Adrenal gland (tissue), 12 donors: ENCODE measurements around the gene ATG16L2. TPM values are rescaled to one million over a fixed set of nuclear protein-coding genes. Genes with fewer than 3 reads are reported as not detected.

Experiments
- DNase-seq, 7 donors: peaks; one replicate each; pipeline ENCODE4 v3.0.0-alpha.2; 2019 to 2020
- H3K27ac ChIP-seq, 5 donors: fragments of 200-600 bp; sonication (generic) in 4 of 5; 1 replicate in 3 of 5; 2 replicates in 2 of 5; pipeline versions ENCODE4 v1.5.1 to v1.8.0; 2016 to 2020; ENCODE audit warnings: mild to moderate bottlenecking in 1 of 5
- H3K27me3 ChIP-seq: fragments of 200-600 bp; 2 replicates; pipeline ENCODE4 v1.8.0; 2021
- H3K36me3 ChIP-seq, 2 donors: fragments of 200-600 bp; replicated peaks in 1 of 2; 1 replicate in 1 of 2; 2 replicates in 1 of 2; pipeline versions ENCODE4 v1.5.1 to v1.8.0; 2018 to 2022
- H3K4me1 ChIP-seq, 2 donors: fragments of 200-600 bp; replicated peaks in 1 of 2; 1 replicate in 1 of 2; 2 replicates in 1 of 2; pipeline versions ENCODE4 v1.5.1 to v1.8.0; 2018 to 2021
- H3K4me3 ChIP-seq, 4 donors: fragments of 200-600 bp; sonication (generic) in 3 of 4; one replicate each; pipeline ENCODE4 v1.5.1; 2016 to 2018
- H3K9me3 ChIP-seq, 3 donors: fragments of 200-600 bp; sonication (generic) in 1 of 3; replicated peaks in 1 of 3; 1 replicate in 2 of 3; 2 replicates in 1 of 3; pipeline versions ENCODE4 v1.5.1 to v1.8.0; 2016 to 2021
- POLR2A ChIP-seq, 2 donors: fragments of 450-650 bp; IDR thresholded peaks; one replicate each; pipeline ENCODE4 v1.6.1; 2017; ENCODE audit warnings: antibody characterized with exemption in 2 of 2, mild to moderate bottlenecking in 2 of 2, moderate library complexity in 1 of 2
- WGBS, 4 donors: extraction: QIAGEN DNeasy Blood & Tissue Kit in 2 of 4; methylation state at CpG; one replicate each; pipeline versions ENCODE4 v1.1.5 to v1.1.7; 2013 to 2017; 5-methylcytosine and 5-hydroxymethylcytosine counted together
- intact Hi-C, 2 donors: fragments of 100-400 bp; cut with DNase I; formaldehyde crosslinking; loops; one replicate each; pipeline versions ENCODE4 v1.14.1 to v1.15.0; 2022 to 2023
- polyA plus RNA-seq, 3 donors: library from polyadenylated mRNA; stranded (reverse); fragments of 200-250 nt in 2 of 3; fragments of 350-450 nt in 1 of 3; fragmentation: Illumina TruSeq in 1 of 3; extraction: RNeasy Lipid Tissue Mini Kit (QIAGEN cat#74804) in 1 of 3; gene quantifications; one replicate each; pipeline ENCODE4 v1.2.3, GENCODE V29; 2013 to 2014
- total RNA-seq, 9 donors: library from RNA; depleted of rRNA in 4 of 9; stranded (reverse); fragments of >200 nt in 4 of 9; fragments of 120-200 nt in 1 of 9; fragmentation: NEBNext Ultra II Directional in 1 of 9; extraction: Animal tissue kit (Norgen Biotek cat#: 25700) in 1 of 9; gene quantifications; one replicate each; pipeline versions ENCODE4 v1.1.0 to v1.2.4, GENCODE V29; 2013 to 2023
- TF ChIP-seq, protein P1 (sequence below), 6 experiments: fragments of 450-650 bp in 4 of 6; fragments of 200-600 bp in 2 of 6; sonication (generic) in 1 of 6; IDR thresholded peaks; 1 replicate in 5 of 6; 2 replicates in 1 of 6; pipeline versions ENCODE4 v1.5.1 to v1.8.0; 2016 to 2021; ENCODE audit warnings: antibody characterized with exemption in 6 of 6, mild to moderate bottlenecking in 2 of 6, moderate library complexity in 1 of 6
- donor health status: healthy with polysubstance abuse.
- donor health status: Bipolar disorder and iron deficiency.
- donor health status: DM: yes; HTN: yes; CAD: no.
- donor health status: DM: no; HTN: no; CAD: no.
- donor health status: DM: no; HTN: no; CAD: no.
- donor health status: DM: yes; HTN: yes; CAD: no.

ATG16L2 gene
- total and polyA plus RNA-seq, 12 donors = 5.7 to 343 (median 30.6) TPM

GRCh38 chr11:72784662-72785061 lies 29.5 kb upstream of the ATG16L2 start:
- intact Hi-C loops = loop anchor here (5.0 kb wide), 1 partner anchor 57 kb away; no protein-coding TSS in a partner anchor
- WGBS, 4 donors = 87 to 95% (median 92%) methylated on average over 7 to 10 of the region's 10 CpGs

DNA sequence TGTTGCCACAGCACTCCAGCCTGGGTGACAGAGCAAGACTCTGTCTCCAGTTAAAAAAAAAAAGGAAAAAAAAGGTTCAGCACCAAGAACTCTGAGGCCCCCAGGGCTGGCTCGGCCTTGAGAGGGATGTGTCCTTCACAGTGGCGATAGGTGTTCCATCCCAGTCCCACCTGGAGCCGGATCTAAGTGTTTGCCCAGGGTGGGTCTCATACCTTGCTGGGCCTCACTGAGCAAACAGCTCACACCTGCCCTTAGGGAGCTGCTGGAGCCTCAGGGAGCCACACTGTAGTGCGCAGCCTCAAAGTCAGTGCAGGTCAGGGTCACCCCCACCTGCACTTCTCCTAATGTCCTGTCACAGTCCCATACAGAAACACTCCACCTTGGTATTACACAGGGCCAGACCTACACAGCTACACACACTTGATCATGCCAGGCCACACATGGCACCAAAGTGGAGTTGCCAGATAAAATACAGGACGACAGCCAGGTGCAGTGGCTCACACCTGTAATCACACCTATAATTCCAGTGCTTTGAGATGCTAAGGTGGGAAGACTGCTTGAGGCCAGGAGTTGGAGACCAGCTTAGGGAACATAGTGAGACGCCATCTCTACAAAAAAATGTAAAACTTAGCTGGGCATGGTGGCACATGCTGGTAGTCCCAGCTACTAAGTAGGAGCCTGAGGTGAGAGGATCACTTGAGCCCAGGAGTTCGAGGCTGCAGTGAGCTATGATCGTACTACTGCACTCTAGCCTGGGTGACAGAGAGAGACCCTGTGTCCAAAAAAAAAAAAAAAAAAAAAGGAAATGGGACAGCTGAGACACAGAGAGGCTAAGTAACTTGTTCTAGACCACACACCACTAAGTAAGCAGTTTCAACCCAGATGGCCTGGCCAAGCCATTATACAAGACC lies 27.7 kb upstream of the ATG16L2 start:
- Histone ChIP-seq H3K9me3 (no peaks in the 10 kb centered on the region), H3K27ac (no peak overlapping the region), H3K4me3 (no peak overlapping the region), H3K36me3 (no peaks in the 10 kb centered on the region), H3K4me1 (peaks cover 0 to 10% of the 10 kb centered on the region in 2 donors), H3K27me3 (no peaks in the 10 kb centered on the region)
- intact Hi-C loops = loop anchor here in 1 of 2 donors (5.0 kb wide), 1 partner anchor 59 kb away; no protein-coding TSS in a partner anchor
- DNase-seq = no peak
- WGBS, 4 donors = 79 to 87% (median 83%) methylated on average over 7 to 8 of the region's 8 CpGs
- TF ChIP-seq, protein P1, sequence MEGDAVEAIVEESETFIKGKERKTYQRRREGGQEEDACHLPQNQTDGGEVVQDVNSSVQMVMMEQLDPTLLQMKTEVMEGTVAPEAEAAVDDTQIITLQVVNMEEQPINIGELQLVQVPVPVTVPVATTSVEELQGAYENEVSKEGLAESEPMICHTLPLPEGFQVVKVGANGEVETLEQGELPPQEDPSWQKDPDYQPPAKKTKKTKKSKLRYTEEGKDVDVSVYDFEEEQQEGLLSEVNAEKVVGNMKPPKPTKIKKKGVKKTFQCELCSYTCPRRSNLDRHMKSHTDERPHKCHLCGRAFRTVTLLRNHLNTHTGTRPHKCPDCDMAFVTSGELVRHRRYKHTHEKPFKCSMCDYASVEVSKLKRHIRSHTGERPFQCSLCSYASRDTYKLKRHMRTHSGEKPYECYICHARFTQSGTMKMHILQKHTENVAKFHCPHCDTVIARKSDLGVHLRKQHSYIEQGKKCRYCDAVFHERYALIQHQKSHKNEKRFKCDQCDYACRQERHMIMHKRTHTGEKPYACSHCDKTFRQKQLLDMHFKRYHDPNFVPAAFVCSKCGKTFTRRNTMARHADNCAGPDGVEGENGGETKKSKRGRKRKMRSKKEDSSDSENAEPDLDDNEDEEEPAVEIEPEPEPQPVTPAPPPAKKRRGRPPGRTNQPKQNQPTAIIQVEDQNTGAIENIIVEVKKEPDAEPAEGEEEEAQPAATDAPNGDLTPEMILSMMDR (IDR thresholded peaks at IDR 0.05) = no peak
- TF ChIP-seq POLR2A (IDR thresholded peaks at IDR 0.05) = no peak

More at GRCh38 chr11:72784662-72785061, 29.5 kb upstream of the ATG16L2 start:
- Histone ChIP-seq H3K27ac (no peak overlapping the region), H3K27me3 (no peaks in the 10 kb centered on the region), H3K4me3 (no peak overlapping the region), H3K4me1 (peaks cover 9 to 26% of the 10 kb centered on the region in 2 donors), H3K36me3 (no peaks in the 10 kb centered on the region), H3K9me3 (no peaks in the 10 kb centered on the region)
- no peak for DNase-seq
- no peak for TF ChIP-seq POLR2A (IDR thresholded peaks at IDR 0.05)
- TF ChIP-seq, protein P1 (IDR thresholded peaks at IDR 0.05) = no peak

DNA sequence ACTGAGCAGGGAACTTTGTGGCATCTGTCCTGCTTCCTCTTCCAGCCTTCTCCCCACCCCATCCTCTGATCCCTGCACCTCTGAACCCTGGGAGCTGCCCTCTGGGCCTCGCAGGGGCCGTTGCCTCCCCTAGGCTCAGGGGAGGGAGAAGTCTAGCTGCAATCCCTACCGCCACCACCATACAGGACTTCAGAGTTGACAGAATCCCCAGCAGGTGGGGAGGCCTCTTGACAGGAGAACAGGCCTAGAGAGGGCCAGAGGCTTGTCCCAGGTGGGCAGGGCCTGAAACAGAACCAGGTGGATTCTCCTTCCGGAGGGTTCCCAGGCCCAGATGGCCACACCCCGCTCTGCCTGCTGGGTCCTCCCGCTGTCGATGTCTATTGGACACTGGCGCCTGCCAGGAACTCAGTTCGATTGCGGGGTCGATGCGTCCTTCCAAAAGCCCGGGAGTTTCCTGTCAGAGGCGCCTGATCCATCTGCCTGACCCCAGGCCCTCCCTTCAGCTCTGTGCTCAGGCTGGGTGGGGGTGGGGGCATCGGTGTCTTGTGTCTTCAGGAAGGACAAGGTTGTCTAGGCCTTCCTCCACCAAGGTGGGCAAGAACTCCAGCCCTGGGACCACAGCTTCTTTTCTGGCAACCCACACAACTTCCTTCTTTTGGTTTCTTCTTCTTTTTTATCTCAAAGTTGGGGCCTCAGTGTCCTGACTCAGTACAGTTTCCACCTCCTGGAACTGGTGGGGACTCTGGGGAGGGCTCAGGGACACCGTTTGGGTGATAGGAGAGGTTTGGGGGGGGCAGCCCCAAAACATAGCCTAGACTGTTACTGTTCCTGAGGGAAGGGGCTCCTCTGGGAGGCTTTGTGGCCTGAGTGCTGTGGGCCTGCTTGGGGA lies 26.8 kb upstream of the ATG16L2 start:
- DNase-seq = no peak
- Histone ChIP-seq H3K4me1 (peaks cover 0 to 3% of the 10 kb centered on the region in 2 donors), H3K4me3 (no peak overlapping the region), H3K27ac (no peak overlapping the region), H3K27me3 (no peaks in the 10 kb centered on the region), H3K9me3 (no peaks in the 10 kb centered on the region), H3K36me3 (no peaks in the 10 kb centered on the region)
- intact Hi-C loops = loop anchor here in 1 of 2 donors (5.0 kb wide), 1 partner anchor 60 kb away; no protein-coding TSS in a partner anchor
- WGBS, 4 donors = 63 to 89% (median 75%) methylated on average over 12 to 16 of the region's 16 CpGs
- TF ChIP-seq, protein P1 (IDR thresholded peaks at IDR 0.05) = no peak
- TF ChIP-seq POLR2A (IDR thresholded peaks at IDR 0.05) = no peak

- DNase-seq = no peak
- no peak overlapping the region for H3K27ac ChIP-seq
- intact Hi-C loops = loop anchor here in 1 of 2 donors (5.0 kb wide), 1 partner anchor 61 kb away; no protein-coding TSS in a partner anchor
- H3K9me3 ChIP-seq = no peaks in the 10 kb centered on the region
- no peak for TF ChIP-seq POLR2A (IDR thresholded peaks at IDR 0.05)
- TF ChIP-seq, protein P1 (IDR thresholded peaks at IDR 0.05) = no peak
- H3K4me1 ChIP-seq = peaks cover 5 to 7% of the 10 kb centered on the region in 2 donors
- H3K36me3 ChIP-seq = no peaks in the 10 kb centered on the region
- no peaks in the 10 kb centered on the region for H3K27me3 ChIP-seq
- WGBS, 4 donors = 87 to 90% (median 88%) methylated on average over 7 of the region's 7 CpGs
- H3K4me3 ChIP-seq = no peak overlapping the region
Measured at GRCh38 chr11:72788241-72788640, 26.0 kb upstream of the ATG16L2 start.
